ENCODE data around the gene IGDCC3.

DNA sequence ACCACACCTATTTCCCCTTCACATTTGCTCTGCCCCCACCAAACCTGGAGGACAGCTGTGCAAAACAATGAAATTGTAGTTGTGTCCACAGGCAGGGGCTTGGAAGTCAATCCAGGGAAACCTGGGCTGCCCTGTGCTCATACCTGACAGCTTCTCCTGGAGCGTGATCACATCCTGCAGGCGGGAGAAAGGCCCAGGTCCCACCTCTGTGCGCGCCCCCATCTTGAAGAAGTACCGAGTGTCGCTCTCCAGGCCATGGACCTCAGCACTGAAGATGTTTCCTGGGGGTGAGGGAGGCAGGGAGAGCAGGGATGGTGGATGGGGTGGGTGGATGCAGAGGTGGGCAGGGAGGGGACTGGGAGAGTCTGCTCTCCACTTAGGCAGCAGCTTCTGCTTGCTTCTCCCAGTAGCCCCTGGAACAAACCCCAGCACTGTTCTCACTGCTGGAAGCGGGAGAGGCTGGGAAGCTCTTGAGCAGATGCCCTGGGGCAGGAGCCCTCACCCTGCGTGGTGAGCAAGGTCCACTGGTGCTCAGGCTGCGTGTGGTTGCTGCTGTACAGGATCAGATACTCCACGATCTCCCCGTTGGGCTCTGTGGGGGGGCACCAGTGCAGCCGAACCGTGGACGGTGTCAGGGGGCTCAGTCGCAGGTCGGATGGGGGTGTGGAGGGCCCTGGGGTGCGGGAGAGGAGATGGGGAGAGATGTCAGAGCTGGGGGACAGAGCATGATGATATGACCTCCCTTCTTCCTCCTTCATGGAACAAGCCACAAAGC is 10.7 kb upstream of the IGDCC3 start:
- TF ChIP-seq SUZ12 (IDR thresholded peaks at IDR 0.05; ENCODE audit: extremely low read depth, insufficient read depth, insufficient read length) (no peak), ZNF274 (IDR thresholded peaks at IDR 0.05; ENCODE audit: low read depth, low read length) (no peak)
